ENCODE data around the gene ANKRD27. TPM values are rescaled to one million over a fixed set of nuclear protein-coding genes. Genes with fewer than 3 reads are reported as not detected.

The ANKRD27 gene
- total RNA-seq, 1 donor = 31.5 TPM

- H3K27me3 ChIP-seq (ENCODE audit: insufficient read depth, low read length) = no peaks in the 10 kb centered on the region
Observed at GRCh38 chr19:32642771-32643170, 32.2 kb downstream of the ANKRD27 start.

GRCh38 chr19:32638625-32639024 is 36.4 kb downstream of the ANKRD27 start:
- TF ChIP-seq CTCF (IDR thresholded peaks at IDR 0.05; ENCODE audit: extremely low read depth, low read depth, low read length) = no peak
- DNase-seq (ENCODE audit: insufficient read length, low spot score, missing footprints) = no peak
- H3K9me3 ChIP-seq (ENCODE audit: low read depth, low read length) = no peaks in the 10 kb centered on the region
- no peaks in the 10 kb centered on the region for H3K79me2 ChIP-seq (ENCODE audit: insufficient read depth, low read length)
- no peaks in the 10 kb centered on the region for H3K4me1 ChIP-seq (ENCODE audit: insufficient read depth, low read length)
- H3K27ac ChIP-seq (ENCODE audit: low read depth, low read length) = no peak overlapping the region
- H4K20me1 ChIP-seq (ENCODE audit: insufficient read depth, low read length) = no peaks in the 10 kb centered on the region
- H3K4me2 ChIP-seq (ENCODE audit: insufficient read depth, low read length) = no peak overlapping the region
- H3K36me3 ChIP-seq (ENCODE audit: insufficient read depth, low read length) = peaks cover 43% of the 10 kb centered on the region
- no peak overlapping the region for H3K4me3 ChIP-seq (ENCODE audit: insufficient read depth, low read length)
- no peaks in the 10 kb centered on the region for H3K27me3 ChIP-seq (ENCODE audit: insufficient read depth, low read length)
- H2AFZ ChIP-seq (ENCODE audit: low read length) = no peak overlapping the region

More at GRCh38 chr19:32642771-32643170, 32.2 kb downstream of the ANKRD27 start:
- no peaks in the 10 kb centered on the region for H3K9me3 ChIP-seq (ENCODE audit: low read depth, low read length)
- H2AFZ ChIP-seq (ENCODE audit: low read length) = no peak overlapping the region
- no peak overlapping the region for H3K4me2 ChIP-seq (ENCODE audit: insufficient read depth, low read length)
- no peak for DNase-seq (ENCODE audit: insufficient read length, low spot score, missing footprints)
- H3K79me2 ChIP-seq (ENCODE audit: insufficient read depth, low read length) = no peaks in the 10 kb centered on the region
- H3K36me3 ChIP-seq (ENCODE audit: insufficient read depth, low read length) = peaks cover 45% of the 10 kb centered on the region
- no peak for TF ChIP-seq CTCF (IDR thresholded peaks at IDR 0.05; ENCODE audit: extremely low read depth, low read depth, low read length)
- H3K4me1 ChIP-seq (ENCODE audit: insufficient read depth, low read length) = no peaks in the 10 kb centered on the region
- no peak overlapping the region for H3K4me3 ChIP-seq (ENCODE audit: insufficient read depth, low read length)
- no peaks in the 10 kb centered on the region for H4K20me1 ChIP-seq (ENCODE audit: insufficient read depth, low read length)
- no peak overlapping the region for H3K27ac ChIP-seq (ENCODE audit: low read depth, low read length)

GRCh38 chr19:32637480-32637879 is 37.5 kb downstream of the ANKRD27 start:
- H3K27me3 ChIP-seq (ENCODE audit: insufficient read depth, low read length) = no peaks in the 10 kb centered on the region
- no peaks in the 10 kb centered on the region for H3K4me1 ChIP-seq (ENCODE audit: insufficient read depth, low read length)
- H3K4me3 ChIP-seq (ENCODE audit: insufficient read depth, low read length) = no peak overlapping the region
- H3K36me3 ChIP-seq (ENCODE audit: insufficient read depth, low read length) = peaks cover 34% of the 10 kb centered on the region
- H3K9me3 ChIP-seq (ENCODE audit: low read depth, low read length) = no peaks in the 10 kb centered on the region
- H3K79me2 ChIP-seq (ENCODE audit: insufficient read depth, low read length) = no peaks in the 10 kb centered on the region
- H3K27ac ChIP-seq (ENCODE audit: low read depth, low read length) = no peak overlapping the region
- no peak for TF ChIP-seq CTCF (IDR thresholded peaks at IDR 0.05; ENCODE audit: extremely low read depth, low read depth, low read length)
- no peak overlapping the region for H3K4me2 ChIP-seq (ENCODE audit: insufficient read depth, low read length)
- DNase-seq (ENCODE audit: insufficient read length, low spot score, missing footprints) = no peak
- no peaks in the 10 kb centered on the region for H4K20me1 ChIP-seq (ENCODE audit: insufficient read depth, low read length)
- H2AFZ ChIP-seq (ENCODE audit: low read length) = no peak overlapping the region

GRCh38 chr19:32631381-32631780 is 43.6 kb downstream of the ANKRD27 start:
- Histone ChIP-seq H2AFZ (ENCODE audit: low read length) (no peak overlapping the region), H3K4me1 (ENCODE audit: insufficient read depth, low read length) (no peaks in the 10 kb centered on the region), H3K27me3 (ENCODE audit: insufficient read depth, low read length) (no peaks in the 10 kb centered on the region), H3K36me3 (ENCODE audit: insufficient read depth, low read length) (peaks cover 31% of the 10 kb centered on the region), H3K9me3 (ENCODE audit: low read depth, low read length) (no peaks in the 10 kb centered on the region), H3K4me2 (ENCODE audit: insufficient read depth, low read length) (no peak overlapping the region), H4K20me1 (ENCODE audit: insufficient read depth, low read length) (no peaks in the 10 kb centered on the region), H3K79me2 (ENCODE audit: insufficient read depth, low read length) (no peaks in the 10 kb centered on the region), H3K4me3 (ENCODE audit: insufficient read depth, low read length) (no peak overlapping the region), H3K27ac (ENCODE audit: low read depth, low read length) (no peak overlapping the region)
- no peak for DNase-seq (ENCODE audit: insufficient read length, low spot score, missing footprints)
- TF ChIP-seq CTCF (IDR thresholded peaks at IDR 0.05; ENCODE audit: extremely low read depth, low read depth, low read length) = no peak

Measured in osteoblast (primary cell).